Spinal cord (tissue), 10 donors: Measurements from ENCODE around the gene PDCD6IP. TPM values are rescaled to one million over a fixed set of nuclear protein-coding genes. Genes with fewer than 3 reads are reported as not detected.
"Not testable (repeated sequence)": the region's sequence is repeated elsewhere in the genome, so short reads cannot be mapped to it uniquely, and the experiment has no call there.

Source experiments
- DNase-seq, 6 donors: peaks; one replicate each; pipeline versions ENCODE4 v3.0.0 to v3.0.0-alpha.2; 2013 to 2015; ENCODE audit warnings: low spot score in 6 of 6, low read depth in 4 of 6
- H3K27ac ChIP-seq: one replicate; pipeline ENCODE4 v1.5.1; 2013; ENCODE audit warnings: low read depth, low read length, control low read depth
- H3K27me3 ChIP-seq: one replicate; pipeline ENCODE4 v1.6.1; 2013; ENCODE audit warnings: low read length; ENCODE audit not compliant: control insufficient read depth, insufficient read depth
- H3K36me3 ChIP-seq: one replicate; pipeline ENCODE4 v1.6.1; 2013; ENCODE audit warnings: low read length; ENCODE audit not compliant: control insufficient read depth, insufficient read depth
- H3K4me1 ChIP-seq: one replicate; pipeline ENCODE4 v1.6.1; 2013; ENCODE audit warnings: low read length; ENCODE audit not compliant: control insufficient read depth, insufficient read depth
- H3K4me3 ChIP-seq: one replicate; pipeline ENCODE4 v1.5.1; 2013; ENCODE audit warnings: low read depth, low read length, control low read depth
- H3K9me3 ChIP-seq: one replicate; pipeline ENCODE4 v1.6.1; 2013; ENCODE audit warnings: low read length; ENCODE audit not compliant: control insufficient read depth, insufficient read depth
- WGBS: methylation state at CpG from one replicate; pipeline ENCODE4 v1.1.5; 2013; ENCODE audit warnings: missing lambda C conversion rate; ENCODE audit not compliant: insufficient coverage; 5-methylcytosine and 5-hydroxymethylcytosine counted together
- polyA plus RNA-seq, 2 donors: library from polyadenylated mRNA; unstranded; fragments of 120-200 nt; gene quantifications; one replicate each; pipeline ENCODE4 v1.2.1, GENCODE V29; 2013; ENCODE audit not compliant: insufficient read length in 2 of 2
- total RNA-seq, 2 donors: library from RNA; depleted of rRNA in 1 of 2; stranded (reverse); fragments of 120-200 nt in 1 of 2; fragments of >200 nt in 1 of 2; gene quantifications; one replicate each; pipeline versions ENCODE4 v1.2.3 to v1.2.4, GENCODE V29; 2013 to 2014
- donor health status: healthy.

The PDCD6IP gene
- total and polyA plus RNA-seq, 4 donors, result 111 to 155 (median 144) TPM

DNA sequence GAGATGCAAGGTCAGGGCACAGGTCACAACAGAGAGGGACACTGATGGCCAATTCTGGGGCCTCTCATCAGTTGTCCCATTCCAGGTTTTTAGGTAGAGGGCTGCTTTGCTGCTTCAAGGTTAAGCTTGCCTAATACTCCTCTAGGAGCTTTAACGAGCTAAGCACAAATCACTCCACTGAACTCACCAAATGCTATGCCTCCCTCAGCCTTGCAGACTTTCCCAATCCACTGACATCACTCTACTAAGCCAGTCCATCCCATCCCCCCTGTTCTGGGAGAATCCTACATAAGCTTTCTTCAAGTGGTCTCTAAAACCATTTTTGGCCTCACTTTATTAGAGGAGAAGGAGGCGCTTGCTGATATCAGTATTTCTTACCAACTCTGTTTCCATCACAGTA is 24.8 kb upstream of the PDCD6IP start:
- Histone ChIP-seq H3K4me3 (no peak overlapping the region), H3K27ac (no peak overlapping the region), H3K27me3 (no peaks in the 10 kb centered on the region), H3K36me3 (no peaks in the 10 kb centered on the region), H3K4me1 (no peaks in the 10 kb centered on the region), H3K9me3 (no peaks in the 10 kb centered on the region)
- 86% methylated on average over 1 of the region's 2 CpGs for WGBS
- no peak for DNase-seq

DNA sequence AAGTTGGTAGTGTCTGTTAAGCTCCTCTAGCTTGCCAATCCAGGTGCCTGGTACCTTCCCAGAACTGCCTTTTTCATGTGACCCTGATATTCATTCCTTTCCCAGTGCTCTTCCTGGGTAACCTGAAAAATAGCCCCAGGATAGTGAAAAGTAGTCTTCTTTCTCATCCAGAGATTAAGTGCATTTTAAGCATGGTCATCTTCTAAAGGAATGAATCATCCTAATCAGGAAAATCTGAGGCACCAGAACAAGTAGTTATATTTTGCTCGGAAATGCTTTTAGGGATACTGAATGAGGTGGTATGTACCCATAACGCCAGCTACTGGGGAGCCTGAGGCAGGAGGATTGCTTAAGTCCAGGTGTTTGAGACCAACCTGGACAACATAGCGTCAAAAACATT is 23.1 kb upstream of the PDCD6IP start:
- no peak for DNase-seq
- Histone ChIP-seq H3K36me3 (no peaks in the 10 kb centered on the region), H3K27me3 (no peaks in the 10 kb centered on the region), H3K4me3 (no peak overlapping the region), H3K9me3 (no peaks in the 10 kb centered on the region), H3K27ac (no peak overlapping the region), H3K4me1 (no peaks in the 10 kb centered on the region)
- 88% methylated on average over 1 of the region's 3 CpGs for WGBS

DNA sequence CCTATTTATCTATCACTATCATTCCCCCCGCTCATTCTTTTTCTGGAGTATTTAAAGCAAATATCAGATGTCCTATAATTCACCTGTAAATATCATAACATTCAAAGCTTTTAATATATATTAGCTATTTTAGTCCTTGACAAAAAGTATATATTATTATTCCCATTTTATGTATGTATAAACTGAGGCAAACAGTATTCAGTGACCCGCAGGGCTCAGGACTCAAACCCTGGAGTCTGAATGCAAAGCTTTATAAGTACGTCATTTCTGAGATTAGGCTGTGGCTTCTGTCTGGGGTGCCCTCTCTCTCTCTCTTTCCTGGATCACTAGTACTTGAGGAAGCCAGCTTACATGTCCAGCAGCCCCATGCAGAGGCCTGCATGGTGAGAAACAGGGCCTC is 20.4 kb upstream of the PDCD6IP start:
- Histone ChIP-seq H3K4me3 (no peak overlapping the region), H3K27me3 (no peaks in the 10 kb centered on the region), H3K27ac (no peak overlapping the region), H3K9me3 (no peaks in the 10 kb centered on the region), H3K4me1 (no peaks in the 10 kb centered on the region), H3K36me3 (no peaks in the 10 kb centered on the region)
- DNase-seq, result no peak
- WGBS, result 83% methylated on average over 2 of the region's 3 CpGs

DNA sequence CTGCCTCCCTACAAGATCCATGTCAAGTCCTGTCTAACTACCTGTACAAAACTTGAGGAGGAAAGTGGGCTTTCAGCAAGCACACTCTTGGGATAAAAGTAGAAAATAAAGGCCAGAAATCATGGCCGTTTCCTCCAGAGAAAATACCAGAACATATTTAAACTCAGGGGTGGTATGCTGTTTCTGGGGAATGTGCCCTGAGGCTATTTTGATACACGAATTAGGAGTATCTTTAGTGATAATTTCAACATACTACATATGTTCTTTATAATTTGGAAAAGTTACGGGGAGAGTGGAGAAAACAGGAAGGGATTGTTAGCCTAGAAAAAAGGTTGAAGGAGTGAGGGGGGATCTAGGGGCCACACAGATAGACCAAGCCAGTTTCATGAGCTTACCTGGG is 18.7 kb upstream of the PDCD6IP start:
- DNase-seq, result no peak
- Histone ChIP-seq H3K27me3 (no peaks in the 10 kb centered on the region), H3K9me3 (no peaks in the 10 kb centered on the region), H3K4me3 (no peak overlapping the region), H3K27ac (no peak overlapping the region), H3K36me3 (no peaks in the 10 kb centered on the region), H3K4me1 (no peaks in the 10 kb centered on the region)
- WGBS, result no CpG with 5 or more reads among the region's 3 CpGs

DNA sequence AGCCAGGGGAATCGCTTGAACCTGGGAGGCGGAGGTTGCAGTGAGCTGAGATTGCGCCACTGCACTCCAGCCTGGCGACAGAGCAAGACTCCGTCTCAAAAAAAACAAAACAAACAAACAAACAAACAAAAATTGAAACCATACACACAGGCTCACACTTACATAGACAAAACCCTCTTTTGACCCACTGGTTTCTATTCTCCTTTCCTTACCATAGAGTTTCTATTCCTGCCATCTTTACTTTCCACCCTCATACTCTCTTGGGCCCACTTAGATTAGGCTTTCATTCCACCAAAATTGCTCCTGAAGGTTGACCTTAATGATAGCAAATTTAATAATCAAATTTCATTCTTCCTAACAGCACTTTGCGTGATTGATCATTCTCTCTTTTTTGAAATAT is 17.0 kb upstream of the PDCD6IP start:
- not testable (repeated sequence) for H3K36me3 ChIP-seq, H3K4me1 ChIP-seq, DNase-seq, H3K27me3 ChIP-seq, H3K4me3 ChIP-seq, H3K9me3 ChIP-seq, H3K27ac ChIP-seq
- 96% methylated on average over 6 of the region's 6 CpGs for WGBS

DNA sequence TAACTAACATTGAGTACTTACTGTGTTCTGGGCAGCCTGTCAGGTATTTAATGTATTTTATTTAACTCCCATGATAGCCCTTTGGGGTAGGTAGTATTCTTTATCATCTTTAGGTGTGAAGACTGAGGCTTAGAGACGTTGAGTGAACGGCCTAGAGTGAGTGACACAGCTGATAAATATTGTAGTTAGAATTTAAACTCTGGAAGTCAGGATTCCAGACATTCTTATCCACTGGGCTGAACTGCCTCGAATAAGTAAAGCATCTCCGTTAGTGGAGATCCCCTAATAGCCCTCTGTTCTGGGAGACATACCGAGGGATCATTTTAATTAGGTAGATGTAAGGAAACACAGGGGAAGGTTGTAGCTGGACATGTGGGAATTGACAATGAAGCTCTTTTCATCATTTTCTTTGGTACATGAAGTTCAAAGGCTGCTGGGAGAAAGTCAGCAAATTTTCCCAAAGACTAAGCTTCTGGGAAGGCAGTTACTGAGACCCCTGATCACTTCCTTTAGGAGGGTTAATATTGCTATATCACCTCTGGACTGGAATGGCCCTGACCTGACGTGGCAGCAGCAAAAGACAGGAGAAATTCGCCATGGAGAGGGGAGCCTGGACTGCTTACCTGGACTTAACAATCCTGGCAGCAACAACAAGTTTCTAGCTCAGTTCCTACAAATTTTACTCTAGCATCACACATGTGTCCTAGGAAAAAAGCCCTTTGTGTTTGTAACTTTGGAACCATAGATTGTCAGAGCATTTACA is 11.7 kb upstream of the PDCD6IP start:
- WGBS, result 59% methylated on average over 5 of the region's 7 CpGs
- H3K27ac ChIP-seq, result no peak overlapping the region

DNA sequence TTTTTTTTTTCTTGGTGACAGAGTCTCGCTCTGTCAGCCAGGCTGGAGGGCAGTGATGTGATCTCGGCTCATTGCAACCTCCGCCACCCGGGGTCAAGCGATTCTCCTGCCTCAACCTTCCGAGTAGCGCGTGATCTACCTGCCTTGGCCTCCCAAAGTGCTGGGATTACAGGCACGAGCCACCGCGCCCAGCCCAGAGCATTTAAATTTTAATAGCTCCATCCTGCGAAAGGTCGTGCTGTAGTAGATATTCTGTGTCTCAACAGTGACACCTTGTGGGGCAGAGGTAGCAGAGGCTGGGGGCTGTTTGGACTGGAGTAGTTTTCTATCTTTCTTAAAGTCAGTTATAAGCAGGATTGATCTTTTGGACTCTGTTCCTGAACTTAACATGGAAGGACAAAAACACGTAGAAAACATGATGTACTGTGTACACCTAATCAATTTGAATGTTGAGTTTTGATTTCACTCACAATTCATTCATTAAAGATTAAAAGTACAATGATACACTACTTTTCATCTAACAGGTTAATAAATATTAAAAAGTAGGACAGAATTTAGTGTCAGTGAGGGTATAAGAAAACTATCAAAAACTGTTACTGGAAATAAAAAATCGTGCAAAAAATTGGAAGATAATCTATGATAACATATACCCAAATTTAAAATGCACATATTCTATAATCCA is 11.0 kb upstream of the PDCD6IP start:
- DNase-seq, result peak; percentile 15 to 93 (median 54)
- peaks cover 3% of the 10 kb centered on the region for H3K27me3 ChIP-seq
- H3K27ac ChIP-seq, result no peak overlapping the region
- H3K36me3 ChIP-seq, result no peaks in the 10 kb centered on the region
- H3K9me3 ChIP-seq, result no peaks in the 10 kb centered on the region
- peak overlapping the region; percentile 36 for H3K4me3 ChIP-seq
- 3% methylated on average over 13 of the region's 15 CpGs for WGBS
- no peaks in the 10 kb centered on the region for H3K4me1 ChIP-seq

More for the DNA sequence above, 11.7 kb upstream of the PDCD6IP start:
- H3K9me3 ChIP-seq, result no peaks in the 10 kb centered on the region
- no peaks in the 10 kb centered on the region for H3K36me3 ChIP-seq
- peaks cover 3% of the 10 kb centered on the region for H3K27me3 ChIP-seq
- no peak for DNase-seq
- peak overlapping the region; percentile 36 for H3K4me3 ChIP-seq
- H3K4me1 ChIP-seq, result no peaks in the 10 kb centered on the region

DNA sequence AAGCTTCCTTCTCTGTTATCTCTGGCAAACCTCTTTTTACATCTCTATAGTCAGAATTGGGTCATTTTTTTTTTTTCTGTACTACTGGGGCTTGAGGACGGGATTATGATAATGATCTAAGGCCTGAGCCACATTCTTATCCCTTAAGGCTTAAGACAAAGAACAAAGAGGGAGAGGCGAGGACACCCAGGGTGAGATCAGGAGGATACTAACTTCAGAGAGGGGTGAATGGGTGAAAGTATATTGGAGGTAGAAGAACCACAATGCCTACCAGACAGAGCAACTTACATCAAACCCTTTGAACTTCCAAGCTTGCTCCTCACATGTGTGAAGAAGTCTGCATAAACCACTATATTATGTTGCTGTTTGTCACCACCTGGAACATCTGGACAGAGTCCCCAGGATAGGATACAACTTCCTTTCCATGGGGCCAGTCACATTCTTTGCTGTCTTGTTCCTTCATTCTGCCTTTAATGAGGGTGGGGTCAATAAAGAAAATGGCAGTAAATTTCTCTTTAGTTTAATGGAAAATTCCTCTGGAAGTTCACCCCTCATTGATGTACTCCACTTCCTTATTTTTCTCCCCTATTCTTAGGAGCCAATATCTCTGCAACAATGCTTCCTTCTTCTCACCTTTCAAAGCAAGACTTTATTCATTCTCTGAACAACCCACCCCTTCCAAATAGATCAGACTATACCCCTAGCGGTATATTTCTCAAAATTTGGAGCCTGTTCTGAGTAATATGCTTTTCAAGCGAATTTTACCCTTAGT is 9.1 kb upstream of the PDCD6IP start:
- Histone ChIP-seq H3K36me3 (no peaks in the 10 kb centered on the region), H3K27ac (no peak overlapping the region), H3K4me3 (no peak overlapping the region), H3K4me1 (no peaks in the 10 kb centered on the region), H3K27me3 (peaks cover 3% of the 10 kb centered on the region), H3K9me3 (no peaks in the 10 kb centered on the region)
- no CpG with 5 or more reads among the region's 4 CpGs for WGBS
- DNase-seq, result no peak

DNA sequence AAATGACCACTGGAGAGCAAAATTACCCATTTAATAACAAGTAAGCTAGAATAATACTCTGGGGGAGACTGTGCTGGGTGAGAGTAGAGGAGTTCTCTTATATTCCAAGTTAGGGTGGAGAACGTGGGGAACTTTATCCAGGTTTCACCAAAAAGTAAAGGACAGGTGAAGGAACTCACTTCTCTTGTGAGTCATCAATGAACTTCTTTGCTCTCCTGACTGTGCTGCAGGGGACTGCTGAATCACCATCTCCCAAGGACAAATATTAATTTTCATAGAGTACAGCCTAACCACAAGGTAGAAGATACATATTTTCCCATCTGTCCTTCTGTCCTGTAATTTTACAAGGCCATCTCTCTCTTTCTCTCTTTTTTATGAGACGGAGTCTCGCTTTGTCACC is 8.3 kb upstream of the PDCD6IP start:
- Histone ChIP-seq H3K9me3 (no peaks in the 10 kb centered on the region), H3K4me3 (no peak overlapping the region), H3K36me3 (no peaks in the 10 kb centered on the region), H3K27me3 (peaks cover 3% of the 10 kb centered on the region), H3K27ac (no peak overlapping the region), H3K4me1 (no peaks in the 10 kb centered on the region)
- 92% methylated on average over 2 of the region's 3 CpGs for WGBS
- no peak for DNase-seq
